HCT116 (cell line): ENCODE measurements around the gene MAP1LC3C. TPM values are rescaled to one million over a fixed set of nuclear protein-coding genes. Genes with fewer than 3 reads are reported as not detected.
A peak's percentile ranks its signal among the peaks of the same experiment; 100 is the strongest.

Experiments
- ATAC-seq: fragments of 200-7000 bp; cut with Tn5 transposase; 2 replicates; pipeline ENCODE4 v1.9.1; 2020; ENCODE audit warnings: mild to moderate bottlenecking, moderate library complexity
- BruUV-seq: library from RNA; stranded (reverse); fragments of 400-500 nt; replicated peaks from 2 replicates; lab custom pipeline; 2021; lab: Mats Ljungman, UMichigan
- CTCF ChIA-PET: fragments of 300-600 bp; sonication (Branson Sonifier 250); formaldehyde crosslinking; loops from one replicate; lab custom pipeline; 2021; ENCODE audit warnings: antibody characterized with exemption; lab: Charles Lee
- POLR2A ChIA-PET: fragments of 300-600, 350-600 bp; sonication (Branson Sonifier 250); formaldehyde crosslinking; loops from one replicate; lab custom pipeline; 2021; ENCODE audit warnings: antibody characterized with exemption; lab: Charles Lee
- RAD21 ChIA-PET, 2 experiments: fragments of 300-600 bp; sonication (Branson Sonifier 250); formaldehyde crosslinking; loops; one replicate each; lab custom pipeline; 2023; ENCODE audit warnings: low total read pairs in 2 of 2; ENCODE audit not compliant: uncharacterized antibody in 2 of 2, unreplicated experiment in 2 of 2, low non-redundant PET in 1 of 2; lab: Charles Lee
- DNase-seq: peaks from one replicate; pipeline ENCODE4 v3.0.0-alpha.2; 2010; ENCODE audit warnings: low read depth, low spot score
- H2AFZ ChIP-seq: fragments of 200-600 bp; shearing (Covaris generic), sonication (generic); 2 replicates; pipeline ENCODE4 v1.6.1; 2017; ENCODE audit warnings: low read depth, mixed run types, mixed read lengths, antibody characterized with exemption, low read length; ENCODE audit not compliant: poor library complexity, severe bottlenecking
- H3K27ac ChIP-seq: 2 replicates; pipeline ENCODE4 v1.5.1; 2012; ENCODE audit warnings: low read depth, low read length
- H3K27me3 ChIP-seq: fragments of 200-600 bp; sonication (generic); 2 replicates; pipeline ENCODE4 v1.6.1; 2016; ENCODE audit warnings: mixed run types, low read length, mixed read lengths; ENCODE audit not compliant: insufficient read depth
- H3K36me3 ChIP-seq, 2 experiments: fragments of 200-500 bp in 1 of 2; fragments of 200-600 bp in 1 of 2; sonication (Bioruptor generic) in 1 of 2; sonication (generic) in 1 of 2; 2 replicates each; pipeline versions ENCODE4 v1.5.1 to v1.6.1; 2014 to 2016; ENCODE audit warnings: low read length in 2 of 2, inconsistent platforms in 1 of 2, mixed read lengths in 1 of 2, mixed run types in 1 of 2; ENCODE audit not compliant: insufficient read depth in 2 of 2, control insufficient read depth in 1 of 2
- H3K4me1 ChIP-seq, 2 experiments: fragments of 200-600 bp in 1 of 2; sonication (generic) in 1 of 2; 2 replicates each; pipeline versions ENCODE4 v1.5.1 to v1.6.1; 2012 to 2017; ENCODE audit warnings: low read length in 2 of 2, inconsistent platforms in 1 of 2, mild to moderate bottlenecking in 1 of 2, mixed read lengths in 1 of 2, mixed run types in 1 of 2, moderate library complexity in 1 of 2; ENCODE audit not compliant: insufficient read depth in 2 of 2, control insufficient read depth in 1 of 2
- H3K4me2 ChIP-seq: fragments of 200-600 bp; sonication (generic); 2 replicates; pipeline ENCODE4 v1.6.1; 2017; ENCODE audit warnings: mixed run types, low read length, mixed read lengths
- H3K4me3 ChIP-seq, 2 experiments: fragments of 200-600 bp in 1 of 2; sonication (generic) in 1 of 2; replicated peaks in 1 of 2; 2 replicates each; pipeline ENCODE4 v1.5.1; 2011 to 2016; ENCODE audit warnings: low read length in 2 of 2, control low read depth in 1 of 2, low read depth in 1 of 2, mild to moderate bottlenecking in 1 of 2, mixed read lengths in 1 of 2, mixed run types in 1 of 2
- H3K79me2 ChIP-seq: fragments of 200-600 bp; sonication (generic); 2 replicates; pipeline ENCODE4 v1.6.1; 2017; ENCODE audit warnings: mild to moderate bottlenecking, mixed run types, low read length, moderate library complexity, mixed read lengths; ENCODE audit not compliant: insufficient read depth
- H3K9ac ChIP-seq: fragments of 200-600 bp; sonication (generic); 2 replicates; pipeline ENCODE4 v1.6.1; 2016; ENCODE audit warnings: low read length, mixed read lengths
- H3K9me2 ChIP-seq: fragments of 200-600 bp; sonication (generic), shearing (Covaris generic); 2 replicates; pipeline ENCODE4 v1.6.1; 2017; ENCODE audit warnings: mixed run types, mild to moderate bottlenecking, moderate library complexity; ENCODE audit not compliant: insufficient read depth
- H3K9me3 ChIP-seq, 2 experiments: fragments of 200-500 bp in 1 of 2; fragments of 200-600 bp in 1 of 2; sonication (Bioruptor generic) in 1 of 2; sonication (generic) in 1 of 2; 2 replicates each; pipeline ENCODE4 v1.6.1; 2014 to 2017; ENCODE audit warnings: low read length in 2 of 2, mixed read lengths in 2 of 2, inconsistent platforms in 1 of 2, low read depth in 1 of 2, mild to moderate bottlenecking in 1 of 2, mixed run types in 1 of 2, moderate library complexity in 1 of 2; ENCODE audit not compliant: control insufficient read depth in 1 of 2, insufficient read depth in 1 of 2
- H4K20me1 ChIP-seq: fragments of 200-600 bp; sonication (generic), shearing (Covaris generic); 2 replicates; pipeline ENCODE4 v1.6.1; 2017; ENCODE audit warnings: mixed run types, mild to moderate bottlenecking, moderate library complexity; ENCODE audit not compliant: insufficient read depth
- CBX3 ChIP-seq: IDR thresholded peaks from 2 replicates; pipeline ENCODE4 v1.6.1; 2012; ENCODE audit warnings: low read depth
- CEBPB ChIP-seq: IDR thresholded peaks from 2 replicates; pipeline ENCODE4 v1.6.1; 2012; ENCODE audit warnings: low read depth
- EZH2 ChIP-seq: fragments of 200-600 bp; sonication (generic); IDR thresholded peaks from 2 replicates; pipeline ENCODE4 v1.6.1; 2017; ENCODE audit warnings: antibody characterized with exemption, mixed run types
- EZH2phosphoT487 ChIP-seq: fragments of 200-600 bp; IDR thresholded peaks from 2 replicates; pipeline ENCODE4 v1.6.1; 2018; ENCODE audit warnings: antibody characterized with exemption, borderline replicate concordance
- FOSL1 ChIP-seq: IDR thresholded peaks from 2 replicates; pipeline ENCODE4 v1.6.1; 2012; ENCODE audit warnings: low read depth
- JUND ChIP-seq: IDR thresholded peaks from 2 replicates; pipeline ENCODE4 v1.6.1; 2012
- POLR2A ChIP-seq: IDR thresholded peaks from 2 replicates; pipeline ENCODE4 v1.7.0; 2011; ENCODE audit warnings: borderline replicate concordance; ENCODE audit not compliant: insufficient read depth, insufficient read length; ENCODE audit errors: extremely low read depth
- POLR2AphosphoS5 ChIP-seq: IDR thresholded peaks from 2 replicates; pipeline ENCODE4 v1.6.1; 2011; ENCODE audit warnings: mild to moderate bottlenecking, low read depth, low read length, moderate library complexity
- RAD21 ChIP-seq: IDR thresholded peaks from 2 replicates; pipeline ENCODE4 v1.6.1; 2012; ENCODE audit warnings: low read depth, mild to moderate bottlenecking
- SRF ChIP-seq: IDR thresholded peaks from 2 replicates; pipeline ENCODE4 v1.6.1; 2012; ENCODE audit warnings: low read depth
- TCF7L2 ChIP-seq: IDR thresholded peaks from 2 replicates; pipeline ENCODE4 v1.7.0; 2011; ENCODE audit warnings: borderline replicate concordance, inconsistent platforms; ENCODE audit not compliant: insufficient read depth, insufficient read length; ENCODE audit errors: extremely low read depth
- intact Hi-C: fragments of 100-400 bp; cut with micrococcal nuclease; formaldehyde crosslinking; loops from 2 replicates; pipeline ENCODE4 v1.10.0; 2022
- total RNA-seq: library from RNA; stranded (reverse); gene quantifications from one replicate; pipeline ENCODE4 v1.2.1, GENCODE V29; 2021; ENCODE audit not compliant: unreplicated experiment
- TF ChIP-seq, protein P1 (sequence below): IDR thresholded peaks from 2 replicates; pipeline ENCODE4 v1.6.1; 2012
- TF ChIP-seq, protein P2 (sequence below): IDR thresholded peaks from 2 replicates; pipeline ENCODE4 v1.6.1; 2011; ENCODE audit warnings: mild to moderate bottlenecking, low read length, moderate library complexity; ENCODE audit not compliant: insufficient replicate concordance; ENCODE audit errors: extremely low read depth
- TF ChIP-seq, protein P3 (sequence below): IDR thresholded peaks from 2 replicates; pipeline ENCODE4 v1.6.1; 2012

MAP1LC3C gene
- total RNA-seq, 1 experiment from 2014 or later, result not detected

DNA sequence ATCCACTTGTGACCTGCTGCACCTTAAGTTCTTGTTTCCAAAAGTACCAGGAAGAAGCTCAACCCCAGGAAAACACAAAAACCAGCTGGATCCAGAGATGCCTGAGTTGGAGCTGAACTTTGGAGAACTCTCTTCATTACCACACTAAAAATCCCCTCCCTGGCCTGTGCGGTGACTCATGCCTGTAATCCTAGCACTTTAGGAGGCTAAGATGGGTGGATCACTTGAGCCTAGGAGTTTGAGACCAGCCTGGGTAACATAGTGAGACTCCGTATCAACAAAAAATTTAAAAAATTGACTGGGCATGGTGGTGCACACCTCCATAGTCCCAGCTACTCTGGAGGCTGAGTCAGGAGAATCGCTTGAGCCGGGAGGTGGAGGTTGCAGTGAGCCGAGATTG is 6.2 kb downstream of the MAP1LC3C start:
- no peak overlapping the region for H3K9ac ChIP-seq
- no peak for TF ChIP-seq RAD21
- no peak for TF ChIP-seq JUND
- TF ChIP-seq, protein P1, sequence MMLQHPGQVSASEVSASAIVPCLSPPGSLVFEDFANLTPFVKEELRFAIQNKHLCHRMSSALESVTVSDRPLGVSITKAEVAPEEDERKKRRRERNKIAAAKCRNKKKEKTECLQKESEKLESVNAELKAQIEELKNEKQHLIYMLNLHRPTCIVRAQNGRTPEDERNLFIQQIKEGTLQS, result no peak
- TF ChIP-seq, all 23 proteins: peak for 0
- RAD21 ChIA-PET, result no interaction called here
- Histone ChIP-seq H3K79me2 (no peaks in the 10 kb centered on the region), H3K4me1 (peaks cover 7 to 22% of the 10 kb centered on the region in 2 experiments; a peak in 3 of 4 replicates), H3K36me3 (no peaks in the 10 kb centered on the region), H2AFZ (no peak overlapping the region), H3K9me3 (no peaks in the 10 kb centered on the region), H3K4me3 (no peak overlapping the region), H4K20me1 (no peaks in the 10 kb centered on the region), H3K27me3 (no peaks in the 10 kb centered on the region), H3K4me2 (peak overlapping the region; percentile 17; the same call in 1 of the 2 replicates), H3K9me2 (no peaks in the 10 kb centered on the region), H3K27ac (no peak overlapping the region)
- no peak for DNase-seq
- intact Hi-C loops, result no loop called here
- CTCF ChIA-PET, result no interaction called here
- peak; percentile 35; the same call in 1 of the 2 replicates for ATAC-seq
- BruUV-seq, result no TSS peak
- POLR2A ChIA-PET, result no interaction called here

DNA sequence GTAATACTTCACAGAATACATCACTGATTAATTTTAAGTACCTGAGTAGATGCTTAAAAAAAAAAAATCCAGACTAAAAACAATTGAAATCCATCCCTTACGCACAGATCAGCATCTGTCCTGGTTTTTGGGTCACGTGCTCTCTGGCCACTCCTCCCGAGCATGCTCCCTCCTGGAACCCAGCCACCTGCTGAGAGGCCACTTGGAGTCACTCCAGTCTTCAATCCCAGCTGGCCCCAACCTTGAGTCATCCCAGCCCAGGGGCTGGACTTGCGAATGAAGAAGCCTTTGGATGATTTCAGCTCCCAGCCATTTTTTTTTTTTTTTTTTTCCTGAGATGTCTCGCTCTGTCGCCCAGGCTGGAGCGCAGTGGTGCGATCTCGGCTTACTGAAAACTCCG is 8.9 kb downstream of the MAP1LC3C start:
- intact Hi-C loops, result no loop called here
- no peak overlapping the region for H3K27ac ChIP-seq
- no peak overlapping the region for H2AFZ ChIP-seq
- no TSS peak for BruUV-seq
- ChIA-PET CTCF (interaction anchor here (1.7 kb wide), 1 partner anchor 9 kb away, joined by 8 read pairs; the partner anchor contains the start of gene MAP1LC3C), POLR2A (no interaction called here), RAD21 (no interaction called here)
- no peaks in the 10 kb centered on the region for H3K27me3 ChIP-seq
- H3K4me1 ChIP-seq, result peaks cover 7 to 22% of the 10 kb centered on the region in 2 experiments; a peak in 3 of 4 replicates
- DNase-seq, result peak; percentile 76
- ATAC-seq, result peak; percentile 74
- H3K9me2 ChIP-seq, result no peaks in the 10 kb centered on the region
- TF ChIP-seq SRF (no peak), FOSL1 (peak; percentile 32; the same call in 1 of the 2 replicates), JUND (0 out of 2 replicates have a peak, but pooled peaks have one; percentile 17), CBX3 (no peak), EZH2 (no peak), POLR2AphosphoS5 (no peak), CEBPB (no peak), EZH2phosphoT487 (no peak), TCF7L2 (no peak), POLR2A (no peak)
- TF ChIP-seq, protein P2, sequence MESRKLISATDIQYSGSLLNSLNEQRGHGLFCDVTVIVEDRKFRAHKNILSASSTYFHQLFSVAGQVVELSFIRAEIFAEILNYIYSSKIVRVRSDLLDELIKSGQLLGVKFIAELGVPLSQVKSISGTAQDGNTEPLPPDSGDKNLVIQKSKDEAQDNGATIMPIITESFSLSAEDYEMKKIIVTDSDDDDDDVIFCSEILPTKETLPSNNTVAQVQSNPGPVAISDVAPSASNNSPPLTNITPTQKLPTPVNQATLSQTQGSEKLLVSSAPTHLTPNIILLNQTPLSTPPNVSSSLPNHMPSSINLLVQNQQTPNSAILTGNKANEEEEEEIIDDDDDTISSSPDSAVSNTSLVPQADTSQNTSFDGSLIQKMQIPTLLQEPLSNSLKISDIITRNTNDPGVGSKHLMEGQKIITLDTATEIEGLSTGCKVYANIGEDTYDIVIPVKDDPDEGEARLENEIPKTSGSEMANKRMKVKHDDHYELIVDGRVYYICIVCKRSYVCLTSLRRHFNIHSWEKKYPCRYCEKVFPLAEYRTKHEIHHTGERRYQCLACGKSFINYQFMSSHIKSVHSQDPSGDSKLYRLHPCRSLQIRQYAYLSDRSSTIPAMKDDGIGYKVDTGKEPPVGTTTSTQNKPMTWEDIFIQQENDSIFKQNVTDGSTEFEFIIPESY, result no peak
- TF ChIP-seq, protein P3, sequence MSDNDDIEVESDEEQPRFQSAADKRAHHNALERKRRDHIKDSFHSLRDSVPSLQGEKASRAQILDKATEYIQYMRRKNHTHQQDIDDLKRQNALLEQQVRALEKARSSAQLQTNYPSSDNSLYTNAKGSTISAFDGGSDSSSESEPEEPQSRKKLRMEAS, result peak; percentile 51
- TF ChIP-seq, protein P1, result no peak
- H3K9me3 ChIP-seq, result no peaks in the 10 kb centered on the region
- no peak overlapping the region for H3K4me3 ChIP-seq
- no peaks in the 10 kb centered on the region for H3K36me3 ChIP-seq
- H3K9ac ChIP-seq, result no peak overlapping the region
- H4K20me1 ChIP-seq, result no peaks in the 10 kb centered on the region
- no peaks in the 10 kb centered on the region for H3K79me2 ChIP-seq
- peak overlapping the region; percentile 4; the same call in 1 of the 2 replicates for H3K4me2 ChIP-seq
